WERI-Rb-1 (cell line): ENCODE data around the gene KIRREL3.

Experiments
- DNase-seq: peaks from one replicate; pipeline ENCODE4 v3.0.0-alpha.2; 2020
- H3K27ac ChIP-seq: fragments of 250-450 bp; sonication (Bioruptor Pico); 2 replicates; pipeline ENCODE4 v1.5.1; 2020; ENCODE audit warnings: mild to moderate bottlenecking, moderate library complexity
- H3K27me3 ChIP-seq: fragments of 250-450 bp; sonication (Bioruptor Pico); 2 replicates; pipeline ENCODE4 v1.5.1; 2021; ENCODE audit warnings: mild to moderate bottlenecking, low read depth, moderate library complexity; ENCODE audit not compliant: insufficient read depth, severe bottlenecking
- H3K36me3 ChIP-seq: fragments of 250-450 bp; sonication (Bioruptor Pico); 2 replicates; pipeline ENCODE4 v1.5.1; 2020; ENCODE audit warnings: mild to moderate bottlenecking, moderate library complexity
- H3K4me3 ChIP-seq: 2 replicates; pipeline ENCODE4 v1.5.1; 2011; ENCODE audit warnings: low read depth, mild to moderate bottlenecking, control low read depth, low read length
- H3K9me3 ChIP-seq: fragments of 250-450 bp; sonication (Bioruptor Pico); 2 replicates; pipeline ENCODE4 v1.5.1; 2021; ENCODE audit warnings: mild to moderate bottlenecking, moderate library complexity; ENCODE audit not compliant: severe bottlenecking
- CTCF ChIP-seq: IDR thresholded peaks from 2 replicates; pipeline ENCODE4 v1.5.1; 2011; ENCODE audit warnings: low read depth, mild to moderate bottlenecking, control low read depth, inconsistent platforms, low read length

The KIRREL3 gene

GRCh38 chr11:126578021-126578420 is 422.5 kb downstream of the KIRREL3 start:
- no peak for DNase-seq
- no peak for TF ChIP-seq CTCF
- no peak overlapping the region for H3K27ac ChIP-seq
- H3K9me3 ChIP-seq = no peaks in the 10 kb centered on the region
- no peaks in the 10 kb centered on the region for H3K36me3 ChIP-seq
- H3K4me3 ChIP-seq = no peak overlapping the region
- H3K27me3 ChIP-seq = no peaks in the 10 kb centered on the region

- no peak overlapping the region for H3K27ac ChIP-seq
- no peaks in the 10 kb centered on the region for H3K9me3 ChIP-seq
- DNase-seq = no peak
- H3K27me3 ChIP-seq = no peaks in the 10 kb centered on the region
- H3K36me3 ChIP-seq = no peaks in the 10 kb centered on the region
- H3K4me3 ChIP-seq = no peak overlapping the region
- no peak for TF ChIP-seq CTCF
Observed at GRCh38 chr11:126575849-126576248, 424.7 kb downstream of the KIRREL3 start.

- H3K4me3 ChIP-seq = no peak overlapping the region
- peak; percentile 62 for DNase-seq
- no peak overlapping the region for H3K27ac ChIP-seq
- H3K27me3 ChIP-seq = no peaks in the 10 kb centered on the region
- no peaks in the 10 kb centered on the region for H3K36me3 ChIP-seq
- TF ChIP-seq CTCF = peak; percentile 70
- no peaks in the 10 kb centered on the region for H3K9me3 ChIP-seq
Observed at GRCh38 chr11:126573325-126573978, 427.1 kb downstream of the KIRREL3 start.

- no peaks in the 10 kb centered on the region for H3K27me3 ChIP-seq
- DNase-seq = no peak
Observed at GRCh38 chr11:126570489-126570888, 430.1 kb downstream of the KIRREL3 start.

GRCh38 chr11:126567419-126567818 is 433.2 kb downstream of the KIRREL3 start:
- H3K4me3 ChIP-seq = no peak overlapping the region
- DNase-seq = no peak
- no peaks in the 10 kb centered on the region for H3K9me3 ChIP-seq
- no peaks in the 10 kb centered on the region for H3K27me3 ChIP-seq
- H3K27ac ChIP-seq = no peak overlapping the region
- TF ChIP-seq CTCF = 0 out of 2 replicates have a peak, but pooled peaks have one; percentile 22
- H3K36me3 ChIP-seq = no peaks in the 10 kb centered on the region

More at GRCh38 chr11:126570489-126570888, 430.1 kb downstream of the KIRREL3 start:
- H3K27ac ChIP-seq = no peak overlapping the region
- no peaks in the 10 kb centered on the region for H3K9me3 ChIP-seq
- no peak for TF ChIP-seq CTCF
- H3K36me3 ChIP-seq = no peaks in the 10 kb centered on the region
- no peak overlapping the region for H3K4me3 ChIP-seq

GRCh38 chr11:126564566-126564965 is 436.0 kb downstream of the KIRREL3 start:
- H3K27ac ChIP-seq = no peak overlapping the region
- no peak for DNase-seq
- no peaks in the 10 kb centered on the region for H3K9me3 ChIP-seq
- no peak overlapping the region for H3K4me3 ChIP-seq
- no peaks in the 10 kb centered on the region for H3K27me3 ChIP-seq
- no peaks in the 10 kb centered on the region for H3K36me3 ChIP-seq
- no peak for TF ChIP-seq CTCF
